Measurements from ENCODE around the gene MATN3.

The MATN3 gene

GRCh38 chr2:20052229-20052851 lies 39.9 kb upstream of the MATN3 start:
- H3K4me3 ChIP-seq (ENCODE audit: low read depth, low read length): peak overlapping the region; percentile 44
- H4K8ac ChIP-seq (ENCODE audit: low read depth, low read length): peak overlapping the region; percentile 75
- peaks cover 5% of the 10 kb centered on the region in 2 experiments for H3K4me1 ChIP-seq (ENCODE audit: control insufficient read depth in 1 of 2, insufficient read depth in 2 of 2, low read length in 2 of 2)
- peak overlapping the region; percentile 86 for H2BK120ac ChIP-seq (ENCODE audit: insufficient read depth, low read length, poor library complexity)
- peaks cover 18% of the 10 kb centered on the region for H3K79me1 ChIP-seq (ENCODE audit: low read length)
- peak overlapping the region; percentile 54 for H2AFZ ChIP-seq (ENCODE audit: insufficient read depth, low read length, poor library complexity)
- no peaks in the 10 kb centered on the region for H3K27me3 ChIP-seq (ENCODE audit: insufficient read depth, low read length)
- WGBS (ENCODE audit: extremely low coverage, insufficient coverage, insufficient read length): no CpG with 5 or more reads among the region's 10 CpGs
- H4K12ac ChIP-seq (ENCODE audit: low read depth, low read length): peak overlapping the region; percentile 86
- H3K9me3 ChIP-seq (ENCODE audit: insufficient read depth, low read depth, low read length): no peaks in the 10 kb centered on the region
- no peak overlapping the region for H3K18ac ChIP-seq (ENCODE audit: low read length)
- peak overlapping the region; percentile 90 for H2BK5ac ChIP-seq (ENCODE audit: low read depth, low read length, poor library complexity)
- peak overlapping the region; percentile 68 for H3K4me2 ChIP-seq (ENCODE audit: low read length)
- no peak overlapping the region for H3K23ac ChIP-seq (ENCODE audit: low read length)
- no peak overlapping the region for H2AK5ac ChIP-seq (ENCODE audit: low read length)
- H3K79me2 ChIP-seq (ENCODE audit: control insufficient read depth, insufficient read depth, low read length, poor library complexity): peaks cover 19% of the 10 kb centered on the region
- H3K27ac ChIP-seq (ENCODE audit: low read depth, low read length): peak overlapping the region; percentile 64
- peak overlapping the region; percentile 92 for H4K91ac ChIP-seq (ENCODE audit: low read depth, low read length)
- H3K9ac ChIP-seq (ENCODE audit: low read length): peak overlapping the region; percentile 65
- H3K14ac ChIP-seq (ENCODE audit: low read length): peak overlapping the region; percentile 84
- DNase-seq: peak in 1 of 2 donors; percentile 55
- H3K4ac ChIP-seq (ENCODE audit: low read depth, low read length): peak overlapping the region; percentile 82
- peak overlapping the region; percentile 68 for H2BK12ac ChIP-seq (ENCODE audit: low read length)
- H3K36me3 ChIP-seq (ENCODE audit: control insufficient read depth in 1 of 2, insufficient read depth in 2 of 2, low read length in 2 of 2): no peaks in the 10 kb centered on the region

DNA sequence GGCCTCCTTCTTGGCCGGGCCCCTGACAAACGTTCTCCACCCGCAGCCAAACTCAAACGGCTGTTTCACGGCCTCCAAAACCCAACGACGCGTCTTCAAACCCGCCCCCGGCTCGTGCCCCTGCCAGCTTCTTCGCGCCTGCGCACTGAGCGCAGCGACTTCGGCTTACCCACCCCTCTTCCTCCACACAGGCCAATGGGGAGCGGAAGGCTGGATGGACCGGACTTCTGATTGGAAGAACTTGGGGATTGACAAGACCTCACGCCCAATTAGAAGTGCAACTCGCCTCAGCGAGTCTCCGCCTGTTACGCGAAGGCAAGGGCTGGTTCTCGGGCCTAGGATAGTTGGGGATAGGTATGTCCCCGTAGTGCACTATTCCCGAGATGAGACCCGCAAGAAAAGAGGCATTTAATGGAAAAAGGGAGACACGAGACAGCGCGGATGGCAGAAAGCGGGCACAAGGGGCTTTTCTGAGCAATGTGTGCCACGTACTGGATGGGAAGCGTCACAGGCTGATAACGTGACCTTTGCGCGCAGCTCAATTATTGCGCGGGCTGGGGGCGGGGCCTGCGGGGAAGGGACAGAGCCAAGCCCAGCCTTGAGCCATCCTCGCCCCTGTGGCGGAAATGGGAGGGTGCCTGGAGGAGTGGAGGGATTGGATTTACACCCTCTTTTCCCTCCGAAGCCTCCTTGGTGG lies 39.2 kb upstream of the MATN3 start, which contains the start of gene LAPTM4A:
LAPTM4A (minus strand) TSS at position 97 of the 697 bp plus-strand sequence. CDS start 108 bp downstream, outside the sequence.
- Histone ChIP-seq H2AFZ (ENCODE audit: insufficient read depth, low read length, poor library complexity) (peak within 1 kb of the TSS; percentile 84), H3K4me2 (ENCODE audit: low read length) (peak within 1 kb of the TSS; percentile 68), H3K14ac (ENCODE audit: low read length) (peak within 1 kb of the TSS; percentile 95), H2BK12ac (ENCODE audit: low read length) (peak within 1 kb of the TSS; percentile 68), H3K27ac (ENCODE audit: low read depth, low read length) (peak within 1 kb of the TSS; percentile 95), H3K4me3 (ENCODE audit: low read depth, low read length) (peak within 1 kb of the TSS; percentile 95), H3K4me1 (ENCODE audit: control insufficient read depth in 1 of 2, insufficient read depth in 2 of 2, low read length in 2 of 2) (peaks cover 5% of the 10 kb centered on the region in 2 experiments), H4K12ac (ENCODE audit: low read depth, low read length) (peak within 1 kb of the TSS; percentile 86), H2BK5ac (ENCODE audit: low read depth, low read length, poor library complexity) (peak within 1 kb of the TSS; percentile 97), H4K8ac (ENCODE audit: low read depth, low read length) (peak within 1 kb of the TSS; percentile 92), H3K9me3 (ENCODE audit: insufficient read depth, low read depth, low read length) (no peaks in the 10 kb centered on the region), H3K79me1 (ENCODE audit: low read length) (peaks cover 18% of the 10 kb centered on the region), H4K91ac (ENCODE audit: low read depth, low read length) (peak within 1 kb of the TSS; percentile 94), H3K27me3 (ENCODE audit: insufficient read depth, low read length) (no peaks in the 10 kb centered on the region), H3K23ac (ENCODE audit: low read length) (no peak within 1 kb of the TSS), H2BK120ac (ENCODE audit: insufficient read depth, low read length, poor library complexity) (peak within 1 kb of the TSS; percentile 92), H3K36me3 (ENCODE audit: control insufficient read depth in 1 of 2, insufficient read depth in 2 of 2, low read length in 2 of 2) (no peaks in the 10 kb centered on the region), H2AK5ac (ENCODE audit: low read length) (peak within 1 kb of the TSS; percentile 86), H3K9ac (ENCODE audit: low read length) (peak within 1 kb of the TSS; percentile 86), H3K18ac (ENCODE audit: low read length) (peak within 1 kb of the TSS; percentile 95), H3K79me2 (ENCODE audit: control insufficient read depth, insufficient read depth, low read length, poor library complexity) (peaks cover 23% of the 10 kb centered on the region), H3K4ac (ENCODE audit: low read depth, low read length) (peak within 1 kb of the TSS; percentile 100)
- DNase-seq: peak; percentile 99 to 100
- WGBS (ENCODE audit: extremely low coverage, insufficient coverage, insufficient read length): no CpG with 5 or more reads among the region's 45 CpGs

DNA sequence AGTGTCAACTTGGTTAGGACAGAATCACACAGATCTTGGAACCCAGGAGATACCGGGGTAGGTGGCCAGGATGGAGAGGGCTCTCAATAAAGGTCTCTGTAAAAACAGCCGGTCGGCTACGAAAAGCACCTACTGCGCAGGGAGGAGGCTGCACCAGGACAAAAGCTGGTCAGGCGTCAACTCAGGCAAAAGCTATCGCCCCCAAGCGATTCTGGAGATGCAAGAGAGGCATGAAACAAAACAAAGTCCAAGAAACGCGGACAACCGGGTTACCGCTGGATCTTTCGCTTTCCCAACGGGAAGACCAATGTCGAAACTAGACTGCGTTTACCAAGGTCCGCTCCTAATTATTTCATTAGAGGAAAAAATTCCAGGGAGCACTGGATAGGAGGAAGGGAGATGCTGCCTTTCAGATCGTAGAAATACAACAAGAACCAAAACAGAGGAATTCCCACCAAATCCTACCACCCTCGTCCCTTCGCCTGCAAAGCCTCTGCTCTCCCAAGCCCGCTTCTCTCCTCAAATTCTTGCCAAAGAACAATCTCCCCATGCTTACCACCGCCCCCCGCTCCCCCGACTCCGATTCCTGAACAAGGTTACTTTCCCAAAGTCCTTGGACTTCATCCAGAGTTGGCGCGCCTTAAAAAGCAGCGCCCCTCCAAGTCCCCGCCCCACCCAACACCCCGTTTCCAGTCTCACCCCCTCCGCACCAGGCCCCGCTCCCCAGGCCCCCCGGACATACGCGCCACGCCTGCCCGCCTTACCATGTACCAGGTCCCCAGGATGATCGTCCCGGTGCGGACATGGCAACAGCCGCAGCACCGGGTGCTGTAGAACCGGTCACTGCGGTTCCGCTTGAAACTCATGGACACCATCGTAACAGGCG lies 38.4 kb upstream of the MATN3 start:
- DNase-seq: peak; percentile 53 to 70
- peak overlapping the region; percentile 86 for H2AK5ac ChIP-seq (ENCODE audit: low read length)
- peak overlapping the region; percentile 95 for H3K18ac ChIP-seq (ENCODE audit: low read length)
- H3K27me3 ChIP-seq (ENCODE audit: insufficient read depth, low read length): no peaks in the 10 kb centered on the region
- peak overlapping the region; percentile 94 for H4K91ac ChIP-seq (ENCODE audit: low read depth, low read length)
- H3K23ac ChIP-seq (ENCODE audit: low read length): no peak overlapping the region
- H3K4me2 ChIP-seq (ENCODE audit: low read length): peak overlapping the region; percentile 68
- peak overlapping the region; percentile 79 for H4K8ac ChIP-seq (ENCODE audit: low read depth, low read length)
- H3K79me1 ChIP-seq (ENCODE audit: low read length): peaks cover 18% of the 10 kb centered on the region
- H2AFZ ChIP-seq (ENCODE audit: insufficient read depth, low read length, poor library complexity): peak overlapping the region; percentile 84
- peaks cover 0 to 2% of the 10 kb centered on the region in 2 experiments for H3K36me3 ChIP-seq (ENCODE audit: control insufficient read depth in 1 of 2, insufficient read depth in 2 of 2, low read length in 2 of 2)
- peak overlapping the region; percentile 95 for H3K14ac ChIP-seq (ENCODE audit: low read length)
- H3K27ac ChIP-seq (ENCODE audit: low read depth, low read length): peak overlapping the region; percentile 94
- H4K12ac ChIP-seq (ENCODE audit: low read depth, low read length): peak overlapping the region; percentile 85
- H2BK5ac ChIP-seq (ENCODE audit: low read depth, low read length, poor library complexity): peak overlapping the region; percentile 90
- no peaks in the 10 kb centered on the region for H3K9me3 ChIP-seq (ENCODE audit: insufficient read depth, low read depth, low read length)
- H2BK12ac ChIP-seq (ENCODE audit: low read length): no peak overlapping the region
- peak overlapping the region; percentile 92 for H2BK120ac ChIP-seq (ENCODE audit: insufficient read depth, low read length, poor library complexity)
- H3K9ac ChIP-seq (ENCODE audit: low read length): peak overlapping the region; percentile 86
- H3K4me1 ChIP-seq (ENCODE audit: control insufficient read depth in 1 of 2, insufficient read depth in 2 of 2, low read length in 2 of 2): peaks cover 5% of the 10 kb centered on the region in 2 experiments
- peaks cover 25% of the 10 kb centered on the region for H3K79me2 ChIP-seq (ENCODE audit: control insufficient read depth, insufficient read depth, low read length, poor library complexity)
- WGBS (ENCODE audit: extremely low coverage, insufficient coverage, insufficient read length): no CpG with 5 or more reads among the region's 47 CpGs
- peak overlapping the region; percentile 100 for H3K4ac ChIP-seq (ENCODE audit: low read depth, low read length)
- H3K4me3 ChIP-seq (ENCODE audit: low read depth, low read length): peak overlapping the region; percentile 95

GRCh38 chr2:20050104-20050645 lies 37.7 kb upstream of the MATN3 start:
- peaks cover 5% of the 10 kb centered on the region in 2 experiments for H3K4me1 ChIP-seq (ENCODE audit: control insufficient read depth in 1 of 2, insufficient read depth in 2 of 2, low read length in 2 of 2)
- peaks cover 0 to 2% of the 10 kb centered on the region in 2 experiments for H3K36me3 ChIP-seq (ENCODE audit: control insufficient read depth in 1 of 2, insufficient read depth in 2 of 2, low read length in 2 of 2)
- H4K91ac ChIP-seq (ENCODE audit: low read depth, low read length): peak overlapping the region; percentile 94
- H4K8ac ChIP-seq (ENCODE audit: low read depth, low read length): no peak overlapping the region
- peak overlapping the region; percentile 68 for H3K4me2 ChIP-seq (ENCODE audit: low read length)
- peak overlapping the region; percentile 69 for H3K18ac ChIP-seq (ENCODE audit: low read length)
- WGBS (ENCODE audit: extremely low coverage, insufficient coverage, insufficient read length): no CpG with 5 or more reads among the region's 10 CpGs
- H3K27me3 ChIP-seq (ENCODE audit: insufficient read depth, low read length): no peaks in the 10 kb centered on the region
- H2BK120ac ChIP-seq (ENCODE audit: insufficient read depth, low read length, poor library complexity): peak overlapping the region; percentile 92
- DNase-seq: peak in 1 of 2 donors; percentile 33
- no peaks in the 10 kb centered on the region for H3K9me3 ChIP-seq (ENCODE audit: insufficient read depth, low read depth, low read length)
- H2AFZ ChIP-seq (ENCODE audit: insufficient read depth, low read length, poor library complexity): no peak overlapping the region
- peak overlapping the region; percentile 95 for H3K4me3 ChIP-seq (ENCODE audit: low read depth, low read length)
- peak overlapping the region; percentile 95 for H3K14ac ChIP-seq (ENCODE audit: low read length)
- no peak overlapping the region for H2AK5ac ChIP-seq (ENCODE audit: low read length)
- H2BK5ac ChIP-seq (ENCODE audit: low read depth, low read length, poor library complexity): peak overlapping the region; percentile 90
- no peak overlapping the region for H3K23ac ChIP-seq (ENCODE audit: low read length)
- no peak overlapping the region for H2BK12ac ChIP-seq (ENCODE audit: low read length)
- peak overlapping the region; percentile 94 for H3K27ac ChIP-seq (ENCODE audit: low read depth, low read length)
- H3K79me2 ChIP-seq (ENCODE audit: control insufficient read depth, insufficient read depth, low read length, poor library complexity): peaks cover 25% of the 10 kb centered on the region
- H4K12ac ChIP-seq (ENCODE audit: low read depth, low read length): no peak overlapping the region
- H3K4ac ChIP-seq (ENCODE audit: low read depth, low read length): peak overlapping the region; percentile 100
- H3K79me1 ChIP-seq (ENCODE audit: low read length): peaks cover 18% of the 10 kb centered on the region
- peak overlapping the region; percentile 86 for H3K9ac ChIP-seq (ENCODE audit: low read length)
